Measurements from ENCODE around the gene ARHGAP32.

Gene ARHGAP32

DNA sequence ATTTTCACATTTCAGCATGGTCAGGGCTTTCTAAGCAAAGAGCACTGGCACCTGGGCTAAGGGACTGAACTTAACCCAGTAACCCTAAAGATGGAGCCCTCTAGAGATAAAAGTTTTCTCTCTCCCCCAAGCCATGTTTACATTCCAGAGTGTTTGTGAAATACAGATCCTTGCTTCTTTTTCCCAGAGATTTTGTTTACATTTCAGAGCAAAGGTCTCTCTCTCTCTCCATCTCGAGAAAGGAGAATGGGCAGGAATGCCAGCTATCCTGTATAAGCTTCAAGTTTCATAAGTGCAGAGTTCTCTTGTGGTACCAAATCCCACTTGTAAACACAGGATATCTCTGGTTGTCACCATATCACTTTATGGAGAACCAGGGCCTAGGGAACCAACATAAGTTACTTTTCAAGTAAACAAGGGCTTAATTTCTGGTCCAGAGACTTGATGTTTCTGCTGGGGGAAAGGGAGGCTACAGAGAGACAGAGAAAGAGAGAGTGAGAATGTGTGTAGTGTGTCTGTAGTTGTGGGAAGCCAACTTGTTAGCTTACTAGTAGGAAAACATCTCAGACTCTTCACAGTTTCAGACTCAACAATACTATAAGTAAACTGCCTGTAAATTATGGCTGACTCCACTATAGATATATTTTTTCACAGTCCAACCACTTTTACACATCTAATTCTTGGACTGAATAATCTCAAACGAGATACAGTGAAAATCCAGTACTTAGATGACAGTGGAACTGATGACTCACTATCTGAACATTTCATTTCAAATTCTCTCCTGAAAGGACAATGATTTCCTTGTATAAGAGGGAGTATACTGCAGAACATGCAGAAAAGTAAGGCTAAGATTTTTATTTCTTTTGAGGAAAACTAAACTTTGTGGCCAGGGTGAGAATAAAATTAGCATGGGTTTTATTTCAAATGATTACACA lies 76.2 kb downstream of the ARHGAP32 start:
- DNase-seq (ENCODE audit: low read depth): no peak

DNA sequence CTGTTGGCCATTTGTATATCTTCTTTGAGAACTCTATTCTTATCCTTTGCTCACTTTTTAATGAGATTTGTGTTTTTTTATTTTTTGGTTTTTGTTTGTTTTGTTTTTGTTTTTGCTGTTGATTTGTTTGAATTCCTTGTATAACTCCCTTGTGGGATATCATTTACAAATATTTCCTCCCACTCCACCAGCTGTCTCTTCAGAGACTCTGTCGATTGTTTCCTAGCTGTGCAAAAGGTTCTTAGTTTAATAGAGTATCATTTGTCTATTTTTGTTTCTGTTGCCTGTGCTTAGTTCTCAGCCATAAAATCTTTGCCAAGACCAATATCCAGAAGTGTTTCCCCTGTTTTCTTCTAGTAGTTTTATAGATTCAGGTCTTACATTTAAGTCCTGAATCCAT lies 82.4 kb downstream of the ARHGAP32 start:
- DNase-seq (ENCODE audit: low read depth): no peak

DNA sequence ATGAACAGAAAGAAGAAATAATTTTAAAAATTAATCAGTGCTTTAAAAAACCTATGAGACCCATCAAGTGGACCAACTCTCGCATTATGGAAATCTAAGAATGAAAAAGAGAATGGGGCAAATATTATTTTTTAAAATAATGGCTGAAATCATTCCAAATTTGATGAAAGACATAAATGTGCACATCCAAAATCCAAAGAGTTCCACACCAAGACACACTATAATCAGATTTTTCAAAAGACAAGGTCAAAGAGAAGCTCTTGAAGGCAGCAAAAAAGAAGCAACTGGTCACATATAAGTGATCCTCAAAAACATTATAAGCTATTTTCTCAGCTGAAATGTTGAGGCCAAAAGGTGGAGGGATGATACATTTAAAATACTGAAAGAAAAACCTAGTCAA lies 85.3 kb downstream of the ARHGAP32 start:
- DNase-seq (ENCODE audit: low read depth): no peak

DNA sequence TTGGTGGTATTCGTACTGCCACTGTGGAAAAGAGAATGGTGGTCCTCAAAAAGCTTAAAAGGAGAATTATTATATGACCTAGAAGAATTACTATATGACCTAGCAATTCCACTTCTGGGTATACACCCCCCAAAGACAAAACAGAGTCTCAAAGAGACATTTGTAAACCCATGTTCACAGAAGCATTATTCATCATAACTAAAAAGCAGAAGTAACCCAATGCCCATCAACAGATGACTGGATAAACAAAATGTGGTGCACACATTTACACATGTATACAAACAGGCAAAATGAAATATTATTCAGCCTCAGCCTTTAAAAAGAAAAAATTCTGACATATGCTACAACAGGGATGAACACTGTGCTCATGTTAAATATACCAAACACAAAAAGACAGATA lies 89.4 kb downstream of the ARHGAP32 start:
- no peak for DNase-seq (ENCODE audit: low read depth)

DNA sequence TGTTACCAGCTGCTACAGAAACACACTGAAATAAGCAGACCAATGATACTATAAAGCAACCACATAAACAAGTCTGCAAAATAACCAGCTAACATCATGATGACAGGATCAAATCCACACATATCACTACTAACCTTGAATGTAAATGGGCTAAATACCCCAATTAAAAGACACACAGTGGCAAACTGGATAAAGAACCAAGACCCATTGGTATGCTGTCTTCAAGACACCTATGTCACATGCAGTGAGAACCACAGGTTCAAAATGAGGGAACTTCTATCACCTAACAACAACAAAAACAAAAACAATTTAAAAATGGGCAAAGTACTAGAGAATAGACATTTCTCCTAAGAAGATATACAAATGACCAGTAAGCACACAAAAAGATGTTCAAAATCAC lies 89.9 kb downstream of the ARHGAP32 start:
- no peak for DNase-seq (ENCODE audit: low read depth)

DNA sequence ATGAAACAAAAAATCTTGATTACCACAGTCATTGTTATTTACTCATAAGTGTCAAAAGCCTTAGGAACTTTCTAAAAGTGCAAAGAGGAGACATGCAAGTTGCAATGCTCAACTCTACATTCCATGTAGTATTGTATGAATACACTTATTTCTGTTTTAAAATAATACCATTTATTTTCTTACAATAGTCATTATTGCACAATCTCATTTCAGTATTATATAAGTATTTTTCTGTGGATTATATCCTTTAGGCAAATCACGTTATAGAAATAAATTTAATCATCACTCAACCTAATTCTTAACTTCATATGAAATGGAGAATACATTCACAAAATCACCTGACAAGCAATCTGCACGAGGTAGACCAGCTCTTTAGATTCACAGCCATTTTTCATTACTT lies 98.8 kb downstream of the ARHGAP32 start:
- no peak for DNase-seq (ENCODE audit: low read depth)

DNA sequence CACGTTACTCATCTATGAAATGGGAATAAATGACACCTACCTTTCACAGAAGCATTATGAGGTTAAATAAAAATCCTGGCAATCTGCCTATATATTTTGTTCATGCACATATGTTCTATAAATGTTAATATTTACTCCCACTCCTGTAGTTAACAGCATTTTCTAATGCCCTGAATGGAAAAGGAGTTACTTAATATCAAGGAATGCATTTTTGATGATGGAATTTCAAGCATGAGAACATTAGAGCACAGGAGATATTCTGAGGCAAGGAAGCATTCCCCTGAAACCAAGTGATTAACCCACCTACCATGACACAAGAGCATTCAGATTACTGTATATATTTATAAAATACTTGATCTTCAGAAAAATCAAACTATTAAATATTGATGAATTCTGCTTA lies 102.1 kb downstream of the ARHGAP32 start:
- DNase-seq (ENCODE audit: low read depth): no peak

DNA sequence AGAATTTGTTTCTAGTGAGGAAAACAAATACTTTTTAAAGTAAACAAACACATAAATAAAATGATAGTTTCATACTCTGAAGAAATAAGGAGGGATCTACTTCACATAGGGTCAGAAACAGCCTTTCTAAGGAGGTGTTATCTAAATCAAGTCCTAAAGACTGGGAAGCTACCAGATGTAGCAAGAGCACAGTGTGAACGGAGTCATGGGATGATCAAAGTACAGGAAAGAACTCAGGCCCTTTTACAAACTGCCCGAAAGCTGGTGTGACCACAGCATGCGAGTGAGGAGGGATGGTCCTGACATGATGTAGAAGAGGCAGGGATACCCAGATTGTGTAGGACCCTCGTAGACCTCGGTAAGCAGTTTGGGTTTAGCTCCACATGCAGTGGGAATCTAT lies 102.8 kb downstream of the ARHGAP32 start:
- DNase-seq (ENCODE audit: low read depth): no peak

DNA sequence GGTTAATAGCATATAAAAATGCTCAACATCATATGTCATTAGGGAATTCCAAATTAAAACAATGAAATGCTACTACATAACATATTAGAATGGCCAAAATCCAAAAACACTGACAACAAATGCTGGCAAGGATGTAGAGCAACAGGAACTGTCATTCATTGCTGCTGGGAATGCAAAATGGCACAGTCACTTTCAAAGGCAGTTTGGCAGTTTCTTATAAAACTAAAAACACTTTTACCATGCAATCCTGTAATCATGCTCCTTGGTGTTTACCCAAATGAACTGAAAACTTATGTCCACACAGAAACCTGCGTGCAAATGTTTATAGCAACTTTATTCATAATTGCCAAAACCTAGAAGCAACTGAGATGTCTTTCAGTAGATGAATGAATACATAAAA lies 105.1 kb downstream of the ARHGAP32 start:
- DNase-seq (ENCODE audit: low read depth): no peak

DNA sequence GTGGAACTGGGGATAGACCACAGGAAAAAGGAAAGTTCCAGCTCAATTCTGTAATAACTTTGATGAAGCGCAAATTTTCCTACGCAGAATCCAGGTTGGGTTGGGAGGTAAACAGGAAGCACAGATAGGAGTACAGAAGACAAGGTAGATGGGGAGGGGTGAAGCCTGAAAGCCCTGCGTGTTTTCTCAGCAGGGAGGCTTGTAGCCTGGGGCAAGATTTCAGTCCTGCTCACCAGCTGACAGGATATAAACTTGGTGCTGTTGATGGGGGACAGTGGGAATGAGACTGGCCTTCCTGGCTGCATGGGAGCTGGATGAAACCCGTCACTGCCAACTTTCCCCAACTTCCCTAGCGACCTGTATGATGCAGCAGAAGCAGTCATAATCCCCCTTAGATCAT lies 114.9 kb downstream of the ARHGAP32 start:
- no peak for DNase-seq (ENCODE audit: low read depth)

DNA sequence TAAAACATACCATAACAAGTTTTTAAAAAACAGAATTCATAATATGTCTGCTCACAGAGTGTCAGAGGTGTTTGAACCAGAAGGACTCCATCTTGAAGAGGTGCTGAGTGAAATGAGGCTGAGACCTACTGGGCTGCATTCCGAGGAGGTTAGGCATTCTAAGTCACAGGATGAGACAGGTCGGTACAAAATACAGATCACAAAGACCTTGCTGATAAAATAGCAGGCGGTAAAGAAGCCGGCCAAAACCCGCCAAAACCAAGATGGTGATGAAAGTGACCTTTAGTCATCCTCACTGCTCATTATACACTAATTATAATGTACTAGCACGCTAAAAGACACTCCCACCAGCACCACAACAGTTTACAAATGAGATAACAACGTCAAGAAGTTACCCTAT lies 116.4 kb downstream of the ARHGAP32 start:
- no peak for DNase-seq (ENCODE audit: low read depth)

DNA sequence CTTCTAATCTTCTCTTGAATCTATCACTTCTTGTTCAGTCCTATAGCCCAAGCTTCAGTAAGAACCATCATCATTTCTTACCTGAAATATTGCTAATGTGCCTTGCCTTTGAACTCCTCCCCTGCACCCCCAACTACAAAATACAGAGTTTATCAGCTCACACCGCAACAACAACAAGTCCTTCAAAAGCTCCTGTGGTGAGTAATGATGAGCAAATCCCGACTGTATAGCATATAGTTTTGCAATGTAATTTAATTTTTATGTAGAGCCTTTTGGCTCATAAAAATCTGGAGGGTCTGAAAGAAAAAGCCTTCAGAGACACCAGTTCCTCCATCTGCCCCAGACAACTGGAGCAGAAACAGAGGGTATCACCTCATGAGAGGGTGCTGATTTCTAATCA lies 124.7 kb downstream of the ARHGAP32 start:
- no peak for DNase-seq (ENCODE audit: low read depth)

DNA sequence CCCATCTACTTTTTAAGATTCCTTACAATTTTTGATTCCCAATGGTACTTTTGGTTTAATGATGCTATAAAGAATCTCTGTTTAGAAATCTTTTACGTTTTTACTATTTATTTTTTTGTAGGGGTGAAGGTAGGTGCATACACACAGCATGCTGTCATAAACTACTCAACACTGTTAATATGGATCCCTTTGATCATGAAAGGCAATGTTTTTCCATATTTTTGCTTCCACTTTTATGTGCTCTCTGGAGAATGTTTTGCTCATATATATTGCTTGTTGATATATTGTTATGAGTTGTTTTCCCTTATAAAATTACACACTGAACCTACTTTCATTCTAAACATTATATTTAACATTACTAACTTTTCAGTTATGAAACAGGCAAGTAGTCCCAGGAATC lies 125.9 kb downstream of the ARHGAP32 start:
- no peak for DNase-seq (ENCODE audit: low read depth)

DNA sequence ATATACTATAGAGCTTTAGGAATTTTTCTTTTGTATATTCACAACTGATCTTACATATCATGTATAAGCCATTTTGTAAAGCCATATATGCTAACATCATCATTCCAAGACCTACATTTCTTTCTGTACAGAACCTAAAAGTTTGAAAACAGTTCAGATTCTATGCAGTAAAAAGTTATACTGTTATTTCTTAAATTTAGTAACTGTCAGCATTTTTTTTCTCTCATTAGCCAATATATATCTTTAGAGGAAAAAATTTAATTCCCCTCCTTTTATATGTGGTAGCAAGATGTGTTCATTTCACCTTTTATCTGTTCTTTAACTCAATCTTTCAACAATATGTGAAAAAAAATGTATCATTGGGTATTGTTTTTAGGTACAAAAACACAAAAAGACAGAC lies 129.0 kb downstream of the ARHGAP32 start:
- DNase-seq (ENCODE audit: low read depth): no peak

DNA sequence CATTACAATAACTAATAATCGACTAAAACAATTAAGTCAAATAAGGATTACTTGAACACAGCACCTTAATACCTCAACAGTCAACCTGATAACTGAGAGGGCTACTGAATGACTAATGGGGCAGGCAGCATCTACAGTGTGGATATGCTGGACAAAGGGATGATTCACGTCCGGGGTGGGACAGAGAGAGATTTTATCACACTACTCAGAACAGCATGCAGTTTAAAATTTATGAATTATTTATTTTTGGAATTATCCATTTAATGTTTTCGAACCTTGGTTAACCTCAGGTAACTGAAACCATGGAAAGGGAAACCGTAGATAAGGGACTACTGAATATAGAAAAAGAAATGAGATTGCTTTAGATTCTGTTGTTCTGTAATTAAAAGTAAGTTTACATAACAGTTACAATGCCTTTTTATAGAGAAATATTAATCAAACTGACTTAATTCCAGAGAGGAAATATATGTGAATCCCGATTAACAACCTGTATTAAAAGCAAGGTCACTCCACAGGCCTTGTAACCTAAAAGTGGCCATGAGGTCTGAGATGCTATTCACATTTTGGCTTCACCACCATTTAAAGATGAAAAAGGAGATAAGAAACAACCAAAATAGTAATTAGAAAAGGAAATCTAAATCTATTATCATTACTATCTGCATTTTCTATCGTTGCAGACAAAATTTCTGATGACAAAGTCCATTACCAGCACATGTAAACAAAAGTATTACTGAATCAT lies 130.5 kb downstream of the ARHGAP32 start:
- no peak for DNase-seq (ENCODE audit: low read depth)

DNA sequence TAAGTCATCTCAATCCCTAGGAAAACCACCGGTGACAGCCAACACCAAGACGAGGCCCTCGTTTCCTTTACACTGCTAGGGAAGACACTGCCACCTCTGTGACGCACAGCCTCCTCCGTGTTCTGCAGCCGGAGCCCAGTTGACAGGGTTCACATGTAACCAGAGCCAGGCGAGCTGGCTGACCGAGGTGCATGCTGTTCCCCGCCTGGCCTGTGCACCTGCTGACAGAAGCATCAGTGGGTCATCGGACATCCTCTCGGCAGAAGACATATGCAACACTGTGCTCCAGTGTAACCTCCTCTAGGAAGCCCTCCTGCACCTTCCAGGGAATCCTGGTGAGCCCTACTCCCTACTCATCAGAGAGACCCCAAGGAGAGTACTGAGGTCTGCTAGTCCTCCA lies 135.2 kb downstream of the ARHGAP32 start:
- DNase-seq (ENCODE audit: low read depth): no peak

DNA sequence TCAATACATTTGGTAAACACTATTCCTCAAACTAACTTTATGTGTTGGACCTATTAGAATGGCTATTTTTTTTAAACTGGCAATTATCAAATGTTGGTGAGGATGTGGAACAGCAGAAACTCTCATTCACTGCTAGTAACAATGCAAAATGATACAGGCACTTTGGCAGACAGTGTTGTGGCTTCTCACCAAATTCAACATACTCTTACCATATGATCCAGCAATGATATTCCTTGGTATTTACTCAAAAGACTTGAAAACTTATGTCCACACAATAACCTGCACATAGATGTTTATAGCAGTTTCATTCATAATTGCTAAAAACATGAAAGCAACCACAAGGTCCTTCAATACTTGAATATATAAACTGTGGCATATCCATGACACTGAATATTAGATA lies 136.9 kb downstream of the ARHGAP32 start:
- DNase-seq (ENCODE audit: low read depth): no peak

DNA sequence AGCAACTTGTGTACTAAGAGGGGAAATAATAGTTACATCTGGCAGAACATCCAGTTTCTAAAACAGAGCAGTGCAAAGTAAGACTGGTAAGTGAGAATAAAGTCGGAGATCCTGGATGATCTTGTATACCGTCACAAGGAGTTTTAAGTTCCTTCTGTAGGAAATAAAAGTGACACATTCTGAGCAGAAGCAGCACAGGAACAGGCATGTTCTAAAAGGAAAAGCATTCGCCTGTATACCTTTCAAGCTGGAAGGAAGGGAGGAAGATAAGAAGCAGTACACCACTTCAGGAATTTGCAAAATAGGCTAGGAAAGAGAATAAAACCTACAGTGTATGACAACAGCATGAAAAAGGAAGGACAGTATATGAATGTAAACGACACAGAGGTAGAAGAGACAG lies 143.2 kb downstream of the ARHGAP32 start:
- no peak for DNase-seq (ENCODE audit: low read depth)

DNA sequence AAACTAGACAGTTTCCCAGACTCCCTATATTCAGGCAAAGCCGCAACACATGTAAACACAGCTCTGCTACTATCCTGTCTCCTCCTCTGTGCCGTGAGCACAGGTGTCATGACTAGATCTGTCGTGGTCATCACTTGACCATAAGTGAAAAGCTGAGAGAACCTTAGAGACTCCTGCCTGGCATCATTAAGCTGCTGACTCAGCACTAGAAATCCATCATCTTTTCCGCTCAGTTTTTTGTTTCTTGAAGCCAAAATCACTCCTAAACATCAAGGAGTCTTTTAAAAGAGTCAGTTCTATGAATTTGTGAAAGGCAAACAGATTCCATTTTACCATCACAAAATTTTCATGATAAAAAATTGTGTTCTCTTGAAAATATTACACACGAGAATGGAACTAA lies 147.0 kb downstream of the ARHGAP32 start:
- DNase-seq (ENCODE audit: low read depth): no peak

DNA sequence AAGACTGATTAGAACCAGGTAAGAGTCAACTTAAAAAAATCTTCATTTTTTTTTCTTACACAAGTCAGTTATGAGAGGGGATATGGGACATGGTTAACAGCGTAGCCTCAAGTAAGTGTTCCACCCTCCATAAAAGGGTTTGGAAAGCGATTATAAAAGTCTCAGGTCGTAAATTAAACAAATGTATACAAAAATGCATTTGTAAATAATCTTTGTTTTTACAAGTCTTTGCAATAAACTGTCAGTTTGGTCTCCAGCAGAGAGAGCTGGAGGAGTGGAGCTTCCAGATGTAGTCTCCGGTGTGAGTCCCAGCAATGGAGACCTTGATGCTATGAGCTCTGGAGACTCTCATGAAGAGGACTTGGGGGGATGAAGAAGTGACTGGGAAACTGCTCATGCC lies 149.6 kb downstream of the ARHGAP32 start:
- no peak for DNase-seq (ENCODE audit: low read depth)

DNA sequence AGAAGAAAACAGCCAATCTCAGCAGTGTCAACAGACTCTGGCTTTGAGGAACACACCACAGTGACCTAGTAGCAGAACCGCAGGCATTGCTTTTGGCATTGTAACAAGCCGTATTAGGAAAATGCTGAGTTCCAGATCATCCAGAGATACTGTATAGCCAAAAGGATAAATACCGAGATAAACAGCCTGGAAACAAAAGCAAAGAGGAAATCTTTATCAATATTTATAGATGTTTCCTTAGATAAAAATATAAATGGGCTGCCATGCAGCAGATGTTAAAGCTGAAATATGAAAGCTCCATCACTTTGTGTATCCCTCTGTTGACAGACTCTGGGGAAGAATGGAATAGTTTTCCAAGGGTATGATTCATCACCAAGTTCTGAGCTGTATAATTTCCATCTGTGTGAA lies 150.5 kb downstream of the ARHGAP32 start:
- no peak for DNase-seq (ENCODE audit: low read depth)

DNA sequence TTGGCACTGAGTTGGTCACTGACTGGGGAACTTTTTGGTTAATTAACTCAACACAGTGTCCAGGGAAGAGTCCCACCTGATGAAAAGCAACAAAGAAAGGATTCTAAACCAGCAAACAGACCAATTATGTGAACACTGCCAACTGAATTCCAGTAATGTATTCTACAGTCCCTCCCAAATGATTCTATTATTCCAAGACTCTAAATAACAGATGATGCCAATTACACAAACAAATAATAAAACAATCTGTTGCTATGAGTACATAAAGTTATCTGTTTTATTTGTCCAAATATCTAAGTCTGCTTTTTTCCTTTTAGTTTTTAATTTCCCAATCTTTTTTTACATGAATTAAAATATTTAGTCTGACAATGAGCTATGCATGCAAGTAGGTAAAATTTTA lies 151.2 kb downstream of the ARHGAP32 start:
- DNase-seq (ENCODE audit: low read depth): no peak

DNA sequence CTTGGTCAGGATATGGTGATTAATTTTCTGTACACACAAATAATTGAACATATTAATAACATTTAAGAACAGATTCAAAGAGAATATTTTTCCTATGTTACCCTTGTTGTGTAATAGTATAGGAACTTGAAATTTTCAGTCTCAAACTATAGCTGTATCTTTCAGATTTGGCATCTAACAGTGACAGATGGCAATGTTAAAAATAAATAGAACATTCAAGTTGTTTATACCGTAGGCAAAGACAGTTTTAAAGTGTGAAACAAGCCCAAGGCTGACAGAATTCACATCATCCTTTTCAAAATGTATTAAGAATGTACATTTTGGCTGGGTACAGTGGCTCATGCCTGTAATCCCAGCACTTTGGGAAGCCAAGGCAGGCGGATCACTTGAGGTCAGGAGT lies 156.9 kb downstream of the ARHGAP32 start:
- DNase-seq (ENCODE audit: low read depth): no peak

DNA sequence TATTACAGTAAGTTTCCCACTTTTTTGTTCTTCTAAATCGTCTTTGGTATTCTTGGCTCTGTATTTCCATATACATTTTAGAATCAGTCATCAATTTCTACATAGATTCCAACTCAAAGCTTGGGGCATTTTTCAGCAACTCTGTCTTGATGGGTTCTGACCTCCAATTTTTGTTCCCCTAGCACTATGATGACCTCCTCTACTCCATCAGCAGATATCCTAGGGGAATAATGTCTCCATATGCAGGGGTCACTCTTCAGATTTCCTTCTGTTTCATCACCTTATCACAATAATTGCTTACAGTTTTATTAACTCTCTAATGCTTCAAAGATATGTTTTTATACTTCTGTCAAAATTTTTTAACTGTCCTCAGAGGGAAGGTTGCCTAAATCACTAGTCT lies 158.1 kb downstream of the ARHGAP32 start:
- DNase-seq (ENCODE audit: low read depth): no peak

Data from activated T-helper 1 cell treated with Interleukin-2 at 50 U/mL for 16 hours (primary cell).